K562 (cell line): ENCODE results near the gene ARHGAP26. TPM values are rescaled to one million over a fixed set of nuclear protein-coding genes. Genes with fewer than 3 reads are reported as not detected.

Experiments
- ATAC-seq: fragments of 200-7000 bp; cut with Tn5 transposase; 3 replicates; pipeline ENCODE4 v1.9.1; 2020; ENCODE audit warnings: moderate library complexity
- BruUV-seq: library from RNA; stranded (reverse); fragments of 400-500 nt; replicated peaks from 2 replicates; lab custom pipeline; 2021; lab: Mats Ljungman, UMichigan
- CTCF ChIA-PET: fragments of 300-600 bp; formaldehyde crosslinking; extraction: SDS; loops from one replicate; lab custom pipeline; 2021; ENCODE audit warnings: low intra/inter-chr PET ratio; lab: Yijun Ruan, JAX
- POLR2A ChIA-PET: fragments of 300-600, 350-650 bp; sonication (Branson Sonifier 250); formaldehyde crosslinking; extraction: SDS; loops from one replicate; lab custom pipeline; 2021; ENCODE audit warnings: antibody characterized with exemption, inconsistent platforms; lab: Yijun Ruan, JAX
- DNase-seq, 4 experiments: peaks; one replicate each; pipeline versions ENCODE4 v3.0.0 to v3.0.0-alpha.2; 2011 to 2018; ENCODE audit warnings: low spot score in 3 of 4, mixed read lengths in 3 of 4; ENCODE audit errors: extremely low read depth in 1 of 4
- FAIRE-seq: peaks from 2 replicates; lab custom pipeline; 2011; peaks lifted over from hg19 to GRCh38; lab: Jason Lieb, UNC
- H2AFZ ChIP-seq: 2 replicates; pipeline ENCODE4 v1.6.0; 2011; ENCODE audit warnings: low read depth, low read length, control low read depth, inconsistent platforms
- H3K27ac ChIP-seq: fragments of 200-600 bp; 3 replicates; pipeline ENCODE4 v1.8.0; 2011; ENCODE audit warnings: low read depth, mild to moderate bottlenecking, control low read depth, inconsistent platforms, low read length, moderate library complexity, mixed read lengths; ENCODE audit errors: extremely low read depth
- H3K27me3 ChIP-seq, 2 experiments: fragments of 300-600 bp in 1 of 2; 2 replicates in 1 of 2; 3 replicates in 1 of 2; pipeline versions ENCODE4 v1.6.0 to v1.8.0; 2011; ENCODE audit warnings: inconsistent platforms in 2 of 2, low read length in 2 of 2, mild to moderate bottlenecking in 1 of 2, mixed read lengths in 1 of 2, moderate library complexity in 1 of 2; ENCODE audit not compliant: control insufficient read depth in 2 of 2, insufficient read depth in 2 of 2
- H3K36me3 ChIP-seq: fragments of 300-600 bp; 3 replicates; pipeline ENCODE4 v1.8.0; 2011; ENCODE audit warnings: mild to moderate bottlenecking, low read length, inconsistent platforms; ENCODE audit not compliant: control insufficient read depth, insufficient read depth
- H3K4me1 ChIP-seq, 2 experiments: fragments of 200-600 bp in 1 of 2; replicated peaks in 1 of 2; 2 replicates in 1 of 2; 3 replicates in 1 of 2; pipeline versions ENCODE4 v1.5.1 to v1.8.0; 2011; ENCODE audit warnings: inconsistent platforms in 2 of 2, low read length in 2 of 2, mild to moderate bottlenecking in 1 of 2, mixed read lengths in 1 of 2, moderate library complexity in 1 of 2; ENCODE audit not compliant: control insufficient read depth in 2 of 2, insufficient read depth in 2 of 2
- H3K4me2 ChIP-seq: 2 replicates; pipeline ENCODE4 v1.6.1; 2011; ENCODE audit warnings: low read length, control low read depth, inconsistent platforms, mixed read lengths; ENCODE audit not compliant: insufficient read depth
- H3K4me3 ChIP-seq: fragments of 200-600 bp; sonication (generic), shearing (Covaris generic); 2 replicates; pipeline ENCODE4 v1.5.1; 2016; ENCODE audit warnings: control low read depth, inconsistent platforms
- H3K79me2 ChIP-seq: fragments of 200-600 bp; 3 replicates; pipeline ENCODE4 v1.8.0; 2011; ENCODE audit warnings: low read length, inconsistent platforms; ENCODE audit not compliant: control insufficient read depth, insufficient read depth
- H3K9ac ChIP-seq, 2 experiments: 2 replicates each; pipeline versions ENCODE4 v1.6.0 to v1.6.1; 2011; ENCODE audit warnings: low read depth in 2 of 2, low read length in 2 of 2, control low read depth in 1 of 2, inconsistent platforms in 1 of 2, mild to moderate bottlenecking in 1 of 2, mixed read lengths in 1 of 2; ENCODE audit not compliant: insufficient read depth in 1 of 2
- H3K9me1 ChIP-seq: one replicate; pipeline ENCODE4 v1.6.0; 2011; ENCODE audit warnings: inconsistent platforms, mild to moderate bottlenecking, low read length, moderate library complexity; ENCODE audit not compliant: control insufficient read depth, insufficient read depth
- H3K9me3 ChIP-seq: replicated peaks from 2 replicates; pipeline ENCODE4 v1.5.1; 2011; ENCODE audit warnings: low read depth, low read length, inconsistent platforms; ENCODE audit not compliant: control insufficient read depth, insufficient read depth
- H4K20me1 ChIP-seq: replicated peaks from 2 replicates; pipeline ENCODE4 v1.6.1; 2011; ENCODE audit warnings: low read length, inconsistent platforms, mixed read lengths; ENCODE audit not compliant: control insufficient read depth, insufficient read depth
- CREM ChIP-seq: IDR thresholded peaks from 2 replicates; pipeline ENCODE4 v1.6.1; 2014; ENCODE audit warnings: antibody characterized with exemption, low read depth
- E2F6 ChIP-seq, 2 experiments: IDR thresholded peaks; 2 replicates each; pipeline ENCODE4 v1.6.1; 2011; ENCODE audit warnings: borderline replicate concordance in 1 of 2, control low read depth in 1 of 2, low read depth in 1 of 2, low read length in 1 of 2, mild to moderate bottlenecking in 1 of 2, mixed read lengths in 1 of 2, moderate library complexity in 1 of 2; ENCODE audit not compliant: insufficient read depth in 1 of 2, insufficient read length in 1 of 2, poor library complexity in 1 of 2, severe bottlenecking in 1 of 2; ENCODE audit errors: extremely low read depth in 1 of 2
- NR2C2 ChIP-seq, 2 experiments: fragments of 200-800 bp in 1 of 2; sonication (Bioruptor generic) in 1 of 2; sonication (generic) in 1 of 2; formaldehyde crosslinking in 1 of 2; IDR thresholded peaks; 2 replicates each; pipeline versions ENCODE4 v1.6.1 to v1.8.0; 2016 to 2022; ENCODE audit warnings: mild to moderate bottlenecking in 1 of 2, missing compliant biosample characterization in 1 of 2, missing genetic modification characterization in 1 of 2, missing genetic modification reagents in 1 of 2
- SAFB ChIP-seq: fragments of 200-400 bp; formaldehyde crosslinking; IDR thresholded peaks from 2 replicates; pipeline ENCODE4 v1.6.1; 2017; ENCODE audit warnings: low read depth, low read length, borderline replicate concordance
- SMAD4 ChIP-seq: fragments of 250-450 bp; sonication (Bioruptor Pico); conservative IDR thresholded peaks from 2 replicates; pipeline ENCODE4 v1.8.0; 2021; ENCODE audit warnings: inconsistent platforms, mild to moderate bottlenecking, moderate library complexity
- ZNF609 ChIP-seq: sonication (generic); formaldehyde crosslinking; IDR thresholded peaks from 2 replicates; pipeline ENCODE4 v1.8.1; 2023; ENCODE audit warnings: missing genetic modification reagents, mild to moderate bottlenecking, borderline replicate concordance
- WGBS: fragments of 100-300 bp; shearing (Covaris generic); methylation state at CpG from one replicate; pipeline ENCODE4 v1.1.6; 2016; ENCODE audit warnings: low coverage, mixed read lengths; ENCODE audit not compliant: insufficient coverage; ENCODE audit errors: missing lambda C conversion rate; 5-methylcytosine and 5-hydroxymethylcytosine counted together
- in situ Hi-C: fragments of 300-500 bp; cut with MboI; formaldehyde crosslinking; loops from 4 replicates; pipeline ENCODE4 v1.15.0; 2018; ENCODE audit warnings: inconsistent platforms, mixed read lengths
- intact Hi-C: fragments of 100-400 bp; cut with micrococcal nuclease; formaldehyde crosslinking; loops from 2 replicates; pipeline ENCODE4 v1.14.2; 2022
- polyA plus RNA-seq, 8 experiments: library from polyadenylated mRNA; depleted of rRNA in 4 of 8; stranded (reverse) in 5 of 8; unstranded in 3 of 8; fragments of >200 nt; fragmentation: Nextera tagmentation in 2 of 8; fragmentation: Illumina TruSeq in 1 of 8; extraction: Ambion mirVana in 2 of 8; extraction: Trizol in 1 of 8; gene quantifications; 2 replicates each; pipeline versions ENCODE4 v1.2.1 to v1.2.3, GENCODE V29; 2011 to 2014; ENCODE audit warnings: inconsistent platforms in 1 of 8, missing spikeins in 1 of 8
- total RNA-seq, 7 experiments: library from RNA; depleted of rRNA in 6 of 7; stranded (reverse); fragments of >200 nt in 6 of 7; fragmentation: Illumina TruSeq in 2 of 7; extraction: Trizol in 2 of 7; gene quantifications; 2 replicates each; pipeline versions ENCODE4 v1.2.1 to v1.2.3, GENCODE V29; 2011 to 2021; ENCODE audit warnings: low replicate concordance in 1 of 7
- TF ChIP-seq, protein P1 (sequence below): fragments of 200-800 bp; sonication (Bioruptor generic); IDR thresholded peaks from 2 replicates; pipeline ENCODE4 v1.6.1; 2017; ENCODE audit warnings: missing genetic modification characterization, missing compliant biosample characterization

Gene ARHGAP26
- total and polyA plus RNA-seq, 9 of the 15 experiments (the other 6 are each of a cell fraction or from before 2014, with no cell fraction given), result 0.13 to 1.1 (median 0.55) TPM

GRCh38 chr5:142769251-142769792, 855 bp upstream of the ARHGAP26 start (continued):
- no peak for TF ChIP-seq ZNF609 (CRISPR knock-in tag)

DNA sequence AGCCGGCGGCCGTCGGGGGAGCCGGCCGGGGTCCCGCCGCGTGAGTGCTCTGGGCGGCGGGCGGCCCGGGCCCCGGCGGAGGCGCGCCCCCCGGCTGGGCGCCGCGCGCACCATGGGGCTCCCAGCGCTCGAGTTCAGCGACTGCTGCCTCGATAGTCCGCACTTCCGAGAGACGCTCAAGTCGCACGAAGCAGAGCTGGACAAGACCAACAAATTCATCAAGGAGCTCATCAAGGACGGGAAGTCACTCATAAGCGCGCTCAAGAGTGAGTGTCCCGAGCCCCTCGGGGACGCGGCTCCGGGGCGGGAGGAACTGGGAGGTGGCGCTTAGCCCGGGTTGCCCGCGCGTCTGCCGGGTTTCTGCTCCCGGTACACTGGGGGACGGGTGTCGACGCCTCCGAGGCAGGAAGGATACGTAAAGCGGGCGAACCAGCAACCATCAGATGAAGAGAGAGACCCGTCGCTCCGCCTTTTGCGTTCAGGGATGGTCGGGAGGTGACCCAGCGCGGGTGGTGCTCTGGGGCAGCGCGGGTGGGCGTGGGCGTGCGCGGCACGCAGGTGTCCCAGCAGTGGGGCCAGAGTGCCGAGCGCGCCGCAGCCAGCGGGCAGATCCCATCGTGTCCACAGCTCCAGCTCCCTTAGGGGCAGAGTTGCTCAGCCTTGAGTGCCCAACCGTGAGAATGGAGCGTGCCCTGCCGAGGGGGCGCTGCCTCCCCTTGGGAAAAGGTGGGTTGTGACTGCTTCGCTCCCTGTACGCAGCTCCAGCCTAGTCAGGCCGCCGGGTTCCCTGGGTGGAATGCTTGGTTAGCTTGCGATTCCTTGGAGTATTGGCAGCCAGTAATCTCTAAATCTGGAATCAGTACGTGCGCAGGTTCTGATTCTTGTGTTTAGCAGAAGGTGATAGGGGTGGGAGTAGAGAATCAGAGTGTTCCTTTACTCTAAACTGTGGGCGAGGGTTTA, 753 bp downstream of the ARHGAP26 start:
- POLR2A ChIA-PET, result interaction anchor here (1.0 to 1.5 kb wide), 2 partner anchors 12 to 14 kb away, joined by 3 read pairs; no protein-coding TSS in a partner anchor
- intact Hi-C loops, result loop anchor here (1.0 kb wide), 2 partner anchors 42 to 96 kb away; no protein-coding TSS in a partner anchor
- DNase-seq (peak; percentile 13 to 39 (median 25)), ATAC-seq (no peak), FAIRE-seq (no peak)
- Histone ChIP-seq H3K9me3 (no peaks in the 10 kb centered on the region), H3K36me3 (no peaks in the 10 kb centered on the region), H3K4me3 (peak overlapping the region; percentile 70), H3K9ac (peak overlapping the region; percentile 40 to 90; a peak in 3 of 4 replicates), H3K27me3 (peaks cover 5 to 13% of the 10 kb centered on the region in 2 experiments; a peak in 4 of 5 replicates), H2AFZ (peak overlapping the region; percentile 81), H4K20me1 (no peaks in the 10 kb centered on the region), H3K4me1 (peaks cover 3 to 19% of the 10 kb centered on the region in 2 experiments; a peak in 3 of 5 replicates), H3K79me2 (no peaks in the 10 kb centered on the region), H3K27ac (no peak overlapping the region), H3K9me1 (no peaks in the 10 kb centered on the region), H3K4me2 (peak overlapping the region; percentile 87)
- 22% methylated on average over 60 of the region's 86 CpGs for WGBS
- no TSS peak for BruUV-seq
- TF ChIP-seq CREM (no peak), E2F6 (IDR thresholded peaks at IDR 0.05; ENCODE audit: borderline replicate concordance in 1 of 2, extremely low read depth in 1 of 2, insufficient read depth in 1 of 2, insufficient read length in 1 of 2, low read depth in 1 of 2, low read length in 1 of 2, poor library complexity in 1 of 2, severe bottlenecking in 1 of 2) (peak in 1 of 2 experiments; percentile 14), SAFB (no peak), SMAD4 (CRISPR knock-in tag) (0 out of 2 replicates have a peak, but pooled peaks have one; percentile 20), NR2C2 (CRISPR knock-in tag; IDR thresholded peaks at IDR 0.05) (no peak), NR2C2 (tag; IDR thresholded peaks at IDR 0.05) (peak; percentile 42; the same call in 1 of the 2 replicates)
- TF ChIP-seq, protein P1, sequence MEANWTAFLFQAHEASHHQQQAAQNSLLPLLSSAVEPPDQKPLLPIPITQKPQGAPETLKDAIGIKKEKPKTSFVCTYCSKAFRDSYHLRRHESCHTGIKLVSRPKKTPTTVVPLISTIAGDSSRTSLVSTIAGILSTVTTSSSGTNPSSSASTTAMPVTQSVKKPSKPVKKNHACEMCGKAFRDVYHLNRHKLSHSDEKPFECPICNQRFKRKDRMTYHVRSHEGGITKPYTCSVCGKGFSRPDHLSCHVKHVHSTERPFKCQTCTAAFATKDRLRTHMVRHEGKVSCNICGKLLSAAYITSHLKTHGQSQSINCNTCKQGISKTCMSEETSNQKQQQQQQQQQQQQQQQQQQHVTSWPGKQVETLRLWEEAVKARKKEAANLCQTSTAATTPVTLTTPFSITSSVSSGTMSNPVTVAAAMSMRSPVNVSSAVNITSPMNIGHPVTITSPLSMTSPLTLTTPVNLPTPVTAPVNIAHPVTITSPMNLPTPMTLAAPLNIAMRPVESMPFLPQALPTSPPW (CRISPR knock-in tag), result 0 out of 2 replicates have a peak, but pooled peaks have one; percentile 4
- CTCF ChIA-PET, result interaction anchor here (0.5 kb wide), 1 partner anchor 945 kb away, joined by 3 read pairs; no protein-coding TSS in a partner anchor
- in situ Hi-C loops, result no loop called here
